Prostate gland (tissue), 2 donors: ENCODE data around the gene NCAM1. TPM values are rescaled to one million over a fixed set of nuclear protein-coding genes. Genes with fewer than 3 reads are reported as not detected.
"Not testable (repeated sequence)": the region's sequence is repeated elsewhere in the genome, so short reads cannot be mapped to it uniquely, and the experiment has no call there.

Experiments
- DNase-seq: peaks from one replicate; pipeline ENCODE4 v3.0.0-alpha.2; 2019; ENCODE audit warnings: low spot score
- H3K27ac ChIP-seq, 2 donors: fragments of 200-600 bp; sonication (generic); 2 replicates each; pipeline ENCODE4 v1.5.1; 2017 to 2019
- H3K27me3 ChIP-seq: fragments of 200-600 bp; sonication (generic); replicated peaks from 2 replicates; pipeline ENCODE4 v1.5.1; 2019; ENCODE audit not compliant: insufficient read depth
- H3K36me3 ChIP-seq, 2 donors: fragments of 200-600 bp; sonication (generic); 1 replicate in 1 of 2; 2 replicates in 1 of 2; pipeline versions ENCODE4 v1.5.1 to v1.8.1; 2017 to 2019
- H3K4me1 ChIP-seq: fragments of 200-600 bp; sonication (generic); replicated peaks from 2 replicates; pipeline ENCODE4 v1.5.1; 2019
- H3K4me3 ChIP-seq, 2 donors: fragments of 200-600 bp; sonication (generic); 2 replicates each; pipeline ENCODE4 v1.5.1; 2017 to 2019
- H3K9me3 ChIP-seq: fragments of 200-600 bp; sonication (generic); 2 replicates; pipeline ENCODE4 v1.5.1; 2017
- POLR2A ChIP-seq: fragments of 450-650 bp; IDR thresholded peaks from one replicate; pipeline ENCODE4 v1.6.1; 2016; ENCODE audit warnings: antibody characterized with exemption, mild to moderate bottlenecking
- POLR2AphosphoS5 ChIP-seq: sonication (generic); formaldehyde crosslinking; IDR thresholded peaks from one replicate; pipeline ENCODE4 v1.6.1; 2017; ENCODE audit warnings: antibody characterized with exemption
- WGBS: methylation state at CpG from one replicate; pipeline ENCODE4 v1.1.5; 2018; 5-methylcytosine and 5-hydroxymethylcytosine counted together
- intact Hi-C: fragments of 100-400 bp; cut with DNase I; formaldehyde crosslinking; loops from one replicate; pipeline ENCODE4 v1.14.2; 2022
- total RNA-seq, 2 donors: library from RNA; depleted of rRNA; stranded (reverse); fragments of >200 nt; gene quantifications; one replicate each; pipeline ENCODE4 v1.1.0, GENCODE V29; 2016
- TF ChIP-seq, protein P1 (sequence below), 4 experiments: fragments of 200-600 bp in 2 of 4; fragments of 450-650 bp in 2 of 4; sonication (generic) in 2 of 4; IDR thresholded peaks; 1 replicate in 3 of 4; 2 replicates in 1 of 4; pipeline ENCODE4 v1.5.1; 2016 to 2019; ENCODE audit warnings: antibody characterized with exemption in 4 of 4, mild to moderate bottlenecking in 2 of 4, moderate library complexity in 2 of 4

Gene NCAM1
- total RNA-seq, 2 donors from 2014 or later = 3.8 to 39.7 TPM

DNA sequence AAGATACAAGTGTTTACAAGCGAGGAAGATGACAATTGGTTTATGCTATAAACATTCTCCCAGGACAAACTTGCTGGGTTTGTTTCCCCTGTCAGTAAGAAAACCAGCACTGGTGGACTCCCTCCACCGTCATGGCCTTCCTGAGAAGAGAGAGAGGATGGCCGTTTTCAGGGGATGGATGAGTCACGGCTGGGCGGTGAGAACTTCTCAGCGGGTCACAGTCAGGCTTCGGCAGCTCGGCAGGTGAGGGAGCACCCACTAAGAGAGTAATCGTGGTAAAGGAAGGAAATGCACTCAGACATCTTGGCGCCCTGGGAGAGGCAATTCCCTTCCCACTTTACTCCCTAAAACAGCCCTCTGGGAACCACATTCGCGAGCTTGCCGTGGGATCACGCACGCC lies 83.9 kb downstream of the NCAM1 start:
- Histone ChIP-seq H3K4me1 (no peaks in the 10 kb centered on the region), H3K27me3 (no peaks in the 10 kb centered on the region), H3K27ac (no peak overlapping the region), H3K4me3 (no peak overlapping the region), H3K9me3 (no peaks in the 10 kb centered on the region), H3K36me3 (no peaks in the 10 kb centered on the region)
- no peak for TF ChIP-seq POLR2A
- TF ChIP-seq, protein P1, sequence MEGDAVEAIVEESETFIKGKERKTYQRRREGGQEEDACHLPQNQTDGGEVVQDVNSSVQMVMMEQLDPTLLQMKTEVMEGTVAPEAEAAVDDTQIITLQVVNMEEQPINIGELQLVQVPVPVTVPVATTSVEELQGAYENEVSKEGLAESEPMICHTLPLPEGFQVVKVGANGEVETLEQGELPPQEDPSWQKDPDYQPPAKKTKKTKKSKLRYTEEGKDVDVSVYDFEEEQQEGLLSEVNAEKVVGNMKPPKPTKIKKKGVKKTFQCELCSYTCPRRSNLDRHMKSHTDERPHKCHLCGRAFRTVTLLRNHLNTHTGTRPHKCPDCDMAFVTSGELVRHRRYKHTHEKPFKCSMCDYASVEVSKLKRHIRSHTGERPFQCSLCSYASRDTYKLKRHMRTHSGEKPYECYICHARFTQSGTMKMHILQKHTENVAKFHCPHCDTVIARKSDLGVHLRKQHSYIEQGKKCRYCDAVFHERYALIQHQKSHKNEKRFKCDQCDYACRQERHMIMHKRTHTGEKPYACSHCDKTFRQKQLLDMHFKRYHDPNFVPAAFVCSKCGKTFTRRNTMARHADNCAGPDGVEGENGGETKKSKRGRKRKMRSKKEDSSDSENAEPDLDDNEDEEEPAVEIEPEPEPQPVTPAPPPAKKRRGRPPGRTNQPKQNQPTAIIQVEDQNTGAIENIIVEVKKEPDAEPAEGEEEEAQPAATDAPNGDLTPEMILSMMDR (IDR thresholded peaks at IDR 0.05) = no peak
- no peak for TF ChIP-seq POLR2AphosphoS5
- intact Hi-C loops = no loop called here
- DNase-seq = no peak
- WGBS = 88% methylated on average over 15 of the region's 15 CpGs

DNA sequence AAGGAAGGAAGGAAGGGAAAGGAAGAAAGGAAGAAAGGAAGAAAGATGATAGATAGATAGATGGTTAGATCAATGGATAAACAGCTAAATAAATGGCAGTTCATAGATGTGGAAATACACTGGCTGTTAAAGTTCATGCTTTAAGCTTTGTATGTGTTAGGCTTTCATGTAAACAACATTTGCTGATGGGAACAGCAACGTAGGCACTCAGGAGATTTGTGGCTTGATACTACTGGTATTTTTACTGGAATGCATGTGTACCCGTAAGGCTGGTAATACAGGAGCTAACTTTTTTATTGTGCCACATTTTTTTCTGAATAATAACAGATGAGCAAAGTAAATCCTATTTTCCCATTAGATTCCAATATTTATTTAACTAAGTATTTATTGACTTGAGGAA lies 85.6 kb downstream of the NCAM1 start:
- 47% methylated on average over 2 of the region's 2 CpGs for WGBS

DNA sequence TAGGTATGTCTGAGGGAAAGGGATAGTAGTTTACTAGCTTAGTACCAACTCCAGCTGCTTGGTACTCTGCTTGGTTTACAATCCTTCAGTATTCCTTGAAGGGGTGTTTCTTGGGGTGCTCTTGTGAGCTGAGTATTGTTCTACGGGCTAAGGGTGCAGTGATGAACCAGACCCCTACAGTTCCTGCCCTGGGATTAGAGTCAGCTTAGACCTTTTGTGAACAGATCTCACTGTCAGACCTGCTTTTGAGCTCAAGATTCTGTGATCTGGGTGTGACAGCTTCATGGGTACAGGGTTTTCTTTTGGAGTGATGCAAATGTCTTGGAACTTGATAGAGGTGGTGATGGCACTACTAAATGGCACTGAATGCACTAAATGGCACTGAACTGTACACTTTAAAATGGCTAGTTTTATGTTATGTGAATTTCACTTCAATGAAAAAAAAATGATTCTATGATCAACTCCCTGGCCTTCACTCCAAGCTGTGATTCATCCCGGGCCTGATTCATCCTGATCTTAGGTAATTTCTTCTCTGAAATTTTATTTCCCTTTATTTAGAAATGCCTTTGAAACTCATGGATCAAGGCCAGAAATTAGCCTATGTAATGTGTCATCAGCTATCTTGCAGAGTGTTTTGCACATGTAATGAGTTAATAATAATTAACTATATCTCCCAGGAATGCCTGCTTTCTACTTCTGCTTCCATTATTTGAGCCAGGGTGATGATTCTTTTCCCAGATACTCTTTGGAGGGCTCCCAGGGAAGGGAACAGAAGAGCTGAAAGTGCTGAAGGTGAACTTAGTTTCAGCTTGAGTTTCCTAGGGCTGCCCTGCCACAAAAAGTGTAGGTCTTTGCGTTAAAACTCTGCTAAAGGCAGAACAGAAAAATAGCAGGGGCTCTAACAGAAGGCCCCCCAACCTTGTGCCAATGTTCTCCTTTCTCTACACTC lies 87.9 kb downstream of the NCAM1 start:
- Histone ChIP-seq H3K4me1 (no peaks in the 10 kb centered on the region), H3K4me3 (no peak overlapping the region), H3K9me3 (no peaks in the 10 kb centered on the region), H3K27me3 (no peaks in the 10 kb centered on the region), H3K36me3 (no peaks in the 10 kb centered on the region), H3K27ac (no peak overlapping the region)
- 83% methylated on average over 3 of the region's 3 CpGs for WGBS
- no peak for DNase-seq
- TF ChIP-seq, protein P1 (IDR thresholded peaks at IDR 0.05) = no peak
- TF ChIP-seq POLR2AphosphoS5 = no peak
- TF ChIP-seq POLR2A = no peak
- intact Hi-C loops = no loop called here

More for the DNA sequence above, 85.6 kb downstream of the NCAM1 start:
- H3K27ac ChIP-seq = no peak overlapping the region
- no peak for TF ChIP-seq POLR2A
- no peaks in the 10 kb centered on the region for H3K9me3 ChIP-seq
- no peak overlapping the region for H3K4me3 ChIP-seq
- H3K27me3 ChIP-seq = no peaks in the 10 kb centered on the region
- DNase-seq = no peak
- no peaks in the 10 kb centered on the region for H3K36me3 ChIP-seq
- intact Hi-C loops = no loop called here
- H3K4me1 ChIP-seq = no peaks in the 10 kb centered on the region

DNA sequence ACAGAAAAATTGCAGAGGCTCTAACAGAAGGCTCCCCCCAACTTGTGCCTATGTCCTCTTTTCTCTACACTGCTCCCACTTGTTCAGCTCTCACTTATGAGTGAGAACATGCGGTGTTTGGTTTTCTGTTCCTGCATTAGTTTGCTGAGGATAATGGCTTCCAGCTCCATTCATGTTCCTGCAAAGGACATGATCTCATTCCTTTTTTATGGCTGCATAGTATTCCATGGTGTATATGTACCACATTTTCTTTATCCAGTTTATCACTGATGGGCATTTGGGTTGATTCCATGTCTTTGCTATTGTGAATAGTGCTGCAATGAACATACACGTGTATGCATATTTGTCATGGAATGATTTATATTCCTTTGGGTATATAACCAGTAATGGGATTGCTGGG lies 91.8 kb downstream of the NCAM1 start:
- H3K9me3 ChIP-seq, H3K27me3 ChIP-seq, H3K4me3 ChIP-seq, intact Hi-C loops, H3K36me3 ChIP-seq, H3K4me1 ChIP-seq, H3K27ac ChIP-seq, DNase-seq: not testable (repeated sequence)
- WGBS = 89% methylated on average over 2 of the region's 2 CpGs

GRCh38 chr11:113057038-113057437 lies 95.8 kb downstream of the NCAM1 start:
- Histone ChIP-seq H3K9me3 (no peaks in the 10 kb centered on the region), H3K27me3 (no peaks in the 10 kb centered on the region), H3K36me3 (no peaks in the 10 kb centered on the region), H3K4me3 (no peak overlapping the region), H3K27ac (no peak overlapping the region), H3K4me1 (no peaks in the 10 kb centered on the region)
- no peak for DNase-seq
- intact Hi-C loops = no loop called here
- TF ChIP-seq, protein P1 (IDR thresholded peaks at IDR 0.05) = no peak
- TF ChIP-seq POLR2A (no peak), POLR2AphosphoS5 (no peak)
- WGBS = 81% methylated on average over 2 of the region's 2 CpGs

DNA sequence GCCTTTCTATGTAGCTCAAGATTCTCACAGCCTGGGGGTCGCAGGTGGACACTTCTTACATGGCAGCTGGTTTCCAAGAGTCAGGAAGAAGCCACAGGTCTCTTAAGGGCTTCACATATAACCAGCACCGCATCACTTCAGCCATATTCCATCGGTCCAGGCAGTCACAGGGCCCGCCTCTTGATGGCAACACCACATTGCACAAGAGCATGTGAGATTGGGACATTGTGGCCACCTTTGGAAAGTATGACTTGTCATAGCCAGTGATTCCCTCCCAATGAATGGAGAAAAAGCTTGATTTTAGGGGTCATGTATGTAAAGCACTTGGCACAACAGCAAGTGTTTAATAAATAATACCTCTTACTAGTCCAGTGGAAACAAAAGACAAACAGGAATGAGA lies 98.3 kb downstream of the NCAM1 start:
- Histone ChIP-seq H3K27ac (no peak overlapping the region), H3K4me1 (no peaks in the 10 kb centered on the region), H3K36me3 (no peaks in the 10 kb centered on the region), H3K4me3 (no peak overlapping the region), H3K9me3 (no peaks in the 10 kb centered on the region), H3K27me3 (no peaks in the 10 kb centered on the region)
- intact Hi-C loops = no loop called here
- WGBS = 92% methylated on average over 4 of the region's 4 CpGs
- no peak for DNase-seq
- TF ChIP-seq POLR2A (no peak), POLR2AphosphoS5 (no peak)
- TF ChIP-seq, protein P1 (IDR thresholded peaks at IDR 0.05) = no peak
